ENCODE results near the gene ESYT2. TPM values are rescaled to one million over a fixed set of nuclear protein-coding genes. Genes with fewer than 3 reads are reported as not detected.

The ESYT2 gene
- total and polyA plus RNA-seq, 9 of the 15 experiments (the other 6 are each of a cell fraction or from before 2014, with no cell fraction given), result 5.8 to 86.9 (median 64.7) TPM

DNA sequence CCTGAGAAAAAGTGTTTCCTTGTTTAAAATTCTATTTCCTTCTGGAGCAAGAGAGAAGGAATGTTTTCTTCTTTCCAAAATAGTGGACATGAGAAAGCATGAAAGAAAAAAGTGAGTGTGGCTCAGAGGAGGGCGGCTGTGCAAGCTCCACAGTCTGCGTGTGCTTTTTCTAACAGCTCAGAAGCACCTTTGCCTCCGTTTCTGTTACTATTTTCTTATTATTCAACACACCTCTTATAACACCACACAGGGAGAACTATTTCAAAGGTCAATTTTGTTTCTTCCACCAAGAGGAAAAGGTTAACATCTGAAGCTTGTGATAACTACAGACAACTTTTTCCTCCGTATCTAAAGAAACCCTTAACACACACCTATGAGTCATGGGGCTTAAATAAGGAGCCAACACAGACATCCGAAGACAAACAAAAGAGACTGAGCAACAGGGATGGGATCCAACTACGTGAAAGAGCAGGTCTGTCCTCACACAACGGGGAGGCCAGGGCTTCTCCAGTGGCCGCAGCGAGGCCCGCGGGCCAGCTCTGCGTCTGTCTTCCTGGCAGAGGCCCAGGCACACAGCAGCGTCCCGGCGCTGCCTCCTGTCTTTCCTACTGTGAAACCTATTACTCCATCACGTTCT, 88.5 kb downstream of the ESYT2 start (continued):
- TF ChIP-seq ZNF766 (CRISPR knock-in tag; conservative IDR thresholded peaks at IDR 0.05) (peak; percentile 83), MTA3 (IDR thresholded peaks at IDR 0.05; ENCODE audit: borderline replicate concordance) (peak; percentile 57; the same call in 1 of the 2 replicates), FOS (IDR thresholded peaks at IDR 0.05; ENCODE audit: extremely low read depth, insufficient read length) (peak; percentile 54), XRCC4 (IDR thresholded peaks at IDR 0.05; ENCODE audit: extremely low read depth, insufficient read depth, insufficient read length) (no peak), MLX (CRISPR knock-in tag; conservative IDR thresholded peaks at IDR 0.05) (no peak), ZNF311 (CRISPR knock-in tag; IDR thresholded peaks at IDR 0.05) (no peak), HCFC1 (IDR thresholded peaks at IDR 0.05; ENCODE audit: low read depth, low read length) (no peak), SMC3 (conservative IDR thresholded peaks at IDR 0.05; ENCODE audit: insufficient read depth, low read depth, low read length) (no peak), KLF16 (IDR thresholded peaks at IDR 0.05) (peak; percentile 58; the same call in 1 of the 2 replicates), ZMIZ1 (IDR thresholded peaks at IDR 0.05; ENCODE audit: low read depth in 2 of 2, low read length in 2 of 2) (peak in 1 of 2 experiments; percentile 68; a peak in 2 of 4 replicates), TSHZ1 (CRISPR knock-in tag; IDR thresholded peaks at IDR 0.05) (no peak), SP2 (IDR thresholded peaks at IDR 0.05; ENCODE audit: extremely low read depth, low read depth, low read length, poor library complexity, severe bottlenecking) (no peak), GABPA (tag; conservative IDR thresholded peaks at IDR 0.05; ENCODE audit: low read depth) (no peak), HMG20B (CRISPR knock-in tag; IDR thresholded peaks at IDR 0.05) (no peak), BCOR (IDR thresholded peaks at IDR 0.05) (peak; percentile 70; the same call in 1 of the 2 replicates), RBM22 (IDR thresholded peaks at IDR 0.05; ENCODE audit: low read depth, low read length, poor library complexity, severe bottlenecking) (peak; percentile 6), TEAD2 (tag; IDR thresholded peaks at IDR 0.05) (no peak)

Data from K562 (cell line).